Ectodermal cell (in vitro differentiated cells): ENCODE measurements around the gene CLDN19.
A peak's percentile ranks its signal among the peaks of the same experiment; 100 is the strongest.

Source experiments
- H3K27ac ChIP-seq: 2 replicates; pipeline ENCODE4 v1.7.0; 2013; ENCODE audit warnings: mild to moderate bottlenecking, low read depth, low read length; ENCODE audit not compliant: insufficient read depth, poor library complexity, severe bottlenecking
- H3K27me3 ChIP-seq: 2 replicates; pipeline ENCODE4 v1.7.0; 2013; ENCODE audit warnings: mild to moderate bottlenecking, low read length; ENCODE audit not compliant: insufficient read depth, control insufficient read depth, poor library complexity, severe bottlenecking
- H3K36me3 ChIP-seq: one replicate; pipeline ENCODE4 v1.7.0; 2013; ENCODE audit warnings: low read length; ENCODE audit not compliant: control insufficient read depth, insufficient read depth
- H3K4me1 ChIP-seq: one replicate; pipeline ENCODE4 v1.7.0; 2013; ENCODE audit warnings: low read length; ENCODE audit not compliant: control insufficient read depth, insufficient read depth
- H3K4me3 ChIP-seq: 2 replicates; pipeline ENCODE4 v1.7.0; 2013; ENCODE audit warnings: low read depth, low read length, control low read depth; ENCODE audit not compliant: insufficient read depth
- H3K9me3 ChIP-seq: 2 replicates; pipeline ENCODE4 v1.7.0; 2013; ENCODE audit warnings: mild to moderate bottlenecking, low read length, moderate library complexity; ENCODE audit not compliant: control insufficient read depth
- WGBS, 2 experiments: methylation state at CpG; one replicate each; pipeline ENCODE4 v1.1.7; 2013; ENCODE audit warnings: missing lambda C conversion rate in 2 of 2; 5-methylcytosine and 5-hydroxymethylcytosine counted together

Gene CLDN19

GRCh38 chr1:42774928-42775526 lies 35.0 kb upstream of the CLDN19 start:
- no peaks in the 10 kb centered on the region for H3K9me3 ChIP-seq
- H3K4me3 ChIP-seq = no peak overlapping the region
- WGBS, 2 experiments = 95 to 96% methylated on average over 5 of the region's 5 CpGs
- no peaks in the 10 kb centered on the region for H3K4me1 ChIP-seq
- H3K36me3 ChIP-seq = peaks cover 31% of the 10 kb centered on the region
- H3K27ac ChIP-seq = no peak overlapping the region
- H3K27me3 ChIP-seq = no peaks in the 10 kb centered on the region

GRCh38 chr1:42773420-42773819 lies 33.4 kb upstream of the CLDN19 start:
- H3K36me3 ChIP-seq = peaks cover 24% of the 10 kb centered on the region
- 47 to 49% methylated on average over 2 of the region's 2 CpGs for WGBS, 2 experiments

GRCh38 chr1:42769811-42770210 lies 29.8 kb upstream of the CLDN19 start:
- Histone ChIP-seq H3K4me1 (peaks cover 6% of the 10 kb centered on the region), H3K27ac (no peak overlapping the region), H3K36me3 (peaks cover 4% of the 10 kb centered on the region), H3K9me3 (no peaks in the 10 kb centered on the region), H3K4me3 (no peak overlapping the region), H3K27me3 (no peaks in the 10 kb centered on the region)
- 93 to 95% methylated on average over 2 of the region's 3 CpGs for WGBS, 2 experiments

More at GRCh38 chr1:42773420-42773819, 33.4 kb upstream of the CLDN19 start:
- no peak overlapping the region for H3K4me3 ChIP-seq
- no peak overlapping the region for H3K27ac ChIP-seq
- H3K9me3 ChIP-seq = no peaks in the 10 kb centered on the region
- no peaks in the 10 kb centered on the region for H3K4me1 ChIP-seq
- no peaks in the 10 kb centered on the region for H3K27me3 ChIP-seq

- H3K9me3 ChIP-seq = no peaks in the 10 kb centered on the region
- H3K4me3 ChIP-seq = peak overlapping the region; percentile 99
- no peak overlapping the region for H3K27ac ChIP-seq
- H3K27me3 ChIP-seq = no peaks in the 10 kb centered on the region
- WGBS, 2 experiments = 88 to 97% methylated on average over 2 of the region's 2 CpGs
- H3K4me1 ChIP-seq = peaks cover 11% of the 10 kb centered on the region
- no peaks in the 10 kb centered on the region for H3K36me3 ChIP-seq
Observed at GRCh38 chr1:42768172-42768571, 28.1 kb upstream of the CLDN19 start.

GRCh38 chr1:42767510-42768000 lies 27.5 kb upstream of the CLDN19 start:
- peak overlapping the region; percentile 18 for H3K27ac ChIP-seq
- peak overlapping the region; percentile 99 for H3K4me3 ChIP-seq
- peaks cover 11% of the 10 kb centered on the region for H3K4me1 ChIP-seq
- no peaks in the 10 kb centered on the region for H3K27me3 ChIP-seq
- H3K36me3 ChIP-seq = no peaks in the 10 kb centered on the region
- no peaks in the 10 kb centered on the region for H3K9me3 ChIP-seq
- WGBS, 2 experiments = 4% methylated on average over 23 of the region's 23 CpGs

- 0% methylated on average over 82 of the region's 82 CpGs for WGBS, 2 experiments
- Histone ChIP-seq H3K27me3 (no peaks in the 10 kb centered on the region), H3K9me3 (no peaks in the 10 kb centered on the region), H3K4me3 (peak within 1 kb of the TSS; percentile 99), H3K27ac (peak within 1 kb of the TSS; percentile 56), H3K36me3 (no peaks in the 10 kb centered on the region), H3K4me1 (peaks cover 11% of the 10 kb centered on the region)
Observed at GRCh38 chr1:42766741-42767509, 26.9 kb upstream of the CLDN19 start, which contains the start of the genes C1orf50 and P3H1. Gene C1orf50, plus strand, starts transcription at chr1:42767249. Its CDS starts 63 bp downstream, at chr1:42767312. Gene P3H1, minus strand, starts transcription at chr1:42767028. Its CDS starts 57 bp downstream, at chr1:42766971.

- 1% methylated on average over 43 of the region's 44 CpGs for WGBS, 2 experiments
- Histone ChIP-seq H3K27ac (peak overlapping the region; percentile 56), H3K4me3 (peak overlapping the region; percentile 99), H3K4me1 (peaks cover 11% of the 10 kb centered on the region), H3K27me3 (no peaks in the 10 kb centered on the region), H3K9me3 (no peaks in the 10 kb centered on the region), H3K36me3 (no peaks in the 10 kb centered on the region)
Observed at GRCh38 chr1:42765832-42766740, 26.1 kb upstream of the CLDN19 start.

GRCh38 chr1:42765269-42765668 lies 25.2 kb upstream of the CLDN19 start:
- no peak overlapping the region for H3K27ac ChIP-seq
- no peaks in the 10 kb centered on the region for H3K27me3 ChIP-seq
- WGBS, 2 experiments = 42 to 46% methylated on average over 7 of the region's 7 CpGs
- H3K4me3 ChIP-seq = peak overlapping the region; percentile 99
- peaks cover 11% of the 10 kb centered on the region for H3K4me1 ChIP-seq
- no peaks in the 10 kb centered on the region for H3K9me3 ChIP-seq
- H3K36me3 ChIP-seq = no peaks in the 10 kb centered on the region

- H3K9me3 ChIP-seq = no peaks in the 10 kb centered on the region
- H3K27me3 ChIP-seq = no peaks in the 10 kb centered on the region
- no peak overlapping the region for H3K4me3 ChIP-seq
- no peak overlapping the region for H3K27ac ChIP-seq
- H3K36me3 ChIP-seq = peaks cover 14% of the 10 kb centered on the region
- 95% methylated on average over 5 of the region's 5 CpGs for WGBS, 2 experiments
- peaks cover 6% of the 10 kb centered on the region for H3K4me1 ChIP-seq
Observed at GRCh38 chr1:42762269-42762668, 22.2 kb upstream of the CLDN19 start.
